IMR-90 (cell line): Measurements from ENCODE around the gene SH3BP2. TPM values are rescaled to one million over a fixed set of nuclear protein-coding genes. Genes with fewer than 3 reads are reported as not detected.

ENCODE experiments used
- ATAC-seq: fragments of 200-7000 bp; cut with Tn5 transposase; 2 replicates; pipeline ENCODE4 v1.9.1; 2020; ENCODE audit warnings: low read depth, mild to moderate bottlenecking, moderate library complexity
- BruUV-seq: library from RNA; stranded (reverse); fragments of 400-500 nt; replicated peaks from 2 replicates; lab custom pipeline; 2021; lab: Mats Ljungman, UMichigan
- CTCF ChIA-PET: fragments of 300-600 bp; formaldehyde crosslinking; extraction: SDS; loops from one replicate; lab custom pipeline; 2021; ENCODE audit warnings: antibody characterized with exemption; lab: Yijun Ruan, JAX
- POLR2A ChIA-PET: fragments of 300-600 bp; sonication (Branson Sonifier 250); formaldehyde crosslinking; loops from one replicate; lab custom pipeline; 2022; ENCODE audit warnings: antibody characterized with exemption; ENCODE audit not compliant: unreplicated experiment; lab: Charles Lee
- DNase-seq: peaks from one replicate; pipeline ENCODE4 v3.0.0; 2013
- H2AFZ ChIP-seq: replicated peaks from 2 replicates; pipeline ENCODE3; 2013; ENCODE audit warnings: low read length, mild to moderate bottlenecking; ENCODE audit not compliant: poor library complexity
- H2AK5ac ChIP-seq: 2 replicates; pipeline ENCODE4 v1.6.1; 2013; ENCODE audit warnings: low read depth, low read length, inconsistent platforms
- H2AK9ac ChIP-seq: replicated peaks from 2 replicates; pipeline ENCODE3; 2013; ENCODE audit warnings: mild to moderate bottlenecking, low read depth, low read length, moderate library complexity; ENCODE audit not compliant: poor library complexity
- H2BK120ac ChIP-seq: 2 replicates; pipeline ENCODE4 v1.6.1; 2013; ENCODE audit warnings: low read depth, low read length, inconsistent platforms
- H2BK15ac ChIP-seq: 3 replicates; pipeline ENCODE4 v1.6.1; 2013; ENCODE audit warnings: low read depth, low read length, inconsistent platforms
- H2BK20ac ChIP-seq: 2 replicates; pipeline ENCODE4 v1.6.1; 2013; ENCODE audit warnings: low read depth, mild to moderate bottlenecking, inconsistent platforms, low read length, moderate library complexity
- H2BK5ac ChIP-seq: 2 replicates; pipeline ENCODE4 v1.6.1; 2013; ENCODE audit warnings: mild to moderate bottlenecking, low read depth, low read length, inconsistent platforms; ENCODE audit not compliant: poor library complexity, severe bottlenecking
- H3K14ac ChIP-seq: replicated peaks from 2 replicates; pipeline ENCODE4 v1.6.1; 2013; ENCODE audit warnings: low read depth, low read length, inconsistent platforms
- H3K18ac ChIP-seq: 2 replicates; pipeline ENCODE4 v1.6.1; 2013; ENCODE audit warnings: low read depth, low read length, control low read depth
- H3K23ac ChIP-seq: 2 replicates; pipeline ENCODE4 v1.6.1; 2013; ENCODE audit warnings: low read depth, low read length, inconsistent platforms
- H3K27ac ChIP-seq: 2 replicates; pipeline ENCODE4 v1.5.1; 2013; ENCODE audit warnings: mild to moderate bottlenecking, control low read depth, low read length; ENCODE audit not compliant: insufficient read depth
- H3K27me3 ChIP-seq: 2 replicates; pipeline ENCODE4 v1.6.1; 2013; ENCODE audit warnings: low read length; ENCODE audit not compliant: control insufficient read depth, insufficient read depth
- H3K36me3 ChIP-seq: 2 replicates; pipeline ENCODE4 v1.6.1; 2013; ENCODE audit warnings: low read length, mixed read lengths; ENCODE audit not compliant: control insufficient read depth, insufficient read depth
- H3K4ac ChIP-seq: 2 replicates; pipeline ENCODE4 v1.6.1; 2013; ENCODE audit warnings: low read depth, low read length, inconsistent platforms
- H3K4me1 ChIP-seq: 2 replicates; pipeline ENCODE4 v1.6.1; 2013; ENCODE audit warnings: low read length, mixed read lengths; ENCODE audit not compliant: control insufficient read depth, insufficient read depth
- H3K4me2 ChIP-seq: 2 replicates; pipeline ENCODE4 v1.6.1; 2013; ENCODE audit warnings: low read depth, mild to moderate bottlenecking, control low read depth, low read length, moderate library complexity
- H3K4me3 ChIP-seq: 2 replicates; pipeline ENCODE4 v1.5.1; 2013; ENCODE audit warnings: low read depth, mild to moderate bottlenecking, control low read depth, low read length, moderate library complexity; ENCODE audit not compliant: insufficient read depth
- H3K56ac ChIP-seq: 2 replicates; pipeline ENCODE4 v1.6.1; 2013; ENCODE audit warnings: low read length, inconsistent platforms; ENCODE audit not compliant: insufficient read depth; ENCODE audit errors: extremely low read depth
- H3K79me1 ChIP-seq, 2 experiments: 2 replicates each; pipeline ENCODE4 v1.6.1; 2013; ENCODE audit warnings: low read length in 2 of 2, inconsistent platforms in 1 of 2, low read depth in 1 of 2
- H3K9ac ChIP-seq: 2 replicates; pipeline ENCODE4 v1.6.1; 2013; ENCODE audit warnings: low read depth, low read length, control low read depth
- H3K9me1 ChIP-seq: 2 replicates; pipeline ENCODE4 v1.6.1; 2013; ENCODE audit warnings: low read length, inconsistent platforms; ENCODE audit not compliant: insufficient read depth
- H3K9me3 ChIP-seq: 2 replicates; pipeline ENCODE4 v1.6.1; 2013; ENCODE audit warnings: low read length; ENCODE audit not compliant: control insufficient read depth, insufficient read depth
- H4K20me1 ChIP-seq: 2 replicates; pipeline ENCODE4 v1.6.1; 2013; ENCODE audit warnings: low read length, inconsistent platforms; ENCODE audit not compliant: insufficient read depth
- H4K5ac ChIP-seq: 2 replicates; pipeline ENCODE4 v1.6.1; 2013; ENCODE audit warnings: mild to moderate bottlenecking, low read depth, low read length, control low read depth
- H4K8ac ChIP-seq, 2 experiments: 2 replicates each; pipeline ENCODE4 v1.6.1; 2013; ENCODE audit warnings: low read depth in 2 of 2, low read length in 2 of 2, control low read depth in 1 of 2, inconsistent platforms in 1 of 2
- H4K91ac ChIP-seq: 2 replicates; pipeline ENCODE4 v1.6.1; 2013; ENCODE audit warnings: low read depth, low read length, inconsistent platforms; ENCODE audit not compliant: insufficient read depth
- CEBPB ChIP-seq: IDR thresholded peaks from 2 replicates; pipeline ENCODE4 v1.6.1; 2012; ENCODE audit warnings: low read depth, low read length, improper control_type of control experiment
- MAFK ChIP-seq: IDR thresholded peaks from 2 replicates; pipeline ENCODE4 v1.6.1; 2012; ENCODE audit warnings: low read depth, low read length, improper control_type of control experiment
- MXI1 ChIP-seq: IDR thresholded peaks from 2 replicates; pipeline ENCODE4 v1.6.1; 2012; ENCODE audit warnings: low read depth, mild to moderate bottlenecking, low read length, moderate library complexity, borderline replicate concordance
- POLR2A ChIP-seq: IDR thresholded peaks from 2 replicates; pipeline ENCODE4 v1.6.1; 2012; ENCODE audit warnings: mild to moderate bottlenecking, low read depth, low read length
- RAD21 ChIP-seq: IDR thresholded peaks from 2 replicates; pipeline ENCODE4 v1.6.1; 2012; ENCODE audit warnings: low read length, improper control_type of control experiment
- SMC3 ChIP-seq: fragments of 150-350 bp; IDR thresholded peaks from 2 replicates; pipeline ENCODE4 v1.6.1; 2016; ENCODE audit warnings: low read depth, mild to moderate bottlenecking, antibody characterized with exemption, low read length, moderate library complexity
- WGBS, 2 experiments: methylation state at CpG; one replicate each; pipeline versions ENCODE4 v1.1.5 to v1.1.7; 2013; ENCODE audit warnings: missing lambda C conversion rate in 2 of 2; ENCODE audit not compliant: insufficient read length in 1 of 2; ENCODE audit errors: extremely low coverage in 2 of 2; 5-methylcytosine and 5-hydroxymethylcytosine counted together
- dilution Hi-C: fragments of 300-500 bp; cut with HindIII; formaldehyde crosslinking; loops from one replicate; pipeline ENCODE4 v1.14.3; 2018; ENCODE audit warnings: low sequenced_read_pairs; ENCODE audit not compliant: unreplicated experiment
- in situ Hi-C: fragments of 300-500 bp; cut with MboI; formaldehyde crosslinking; loops from 3 replicates; pipeline ENCODE4 v1.14.3; 2019; ENCODE audit warnings: low sequenced_read_pairs, inconsistent platforms, mixed read lengths
- intact Hi-C: fragments of 100-400 bp; cut with micrococcal nuclease; formaldehyde crosslinking; loops from 2 replicates; pipeline ENCODE4 v1.10.0; 2022
- polyA plus RNA-seq, 3 experiments: library from polyadenylated mRNA; depleted of rRNA; stranded (reverse); fragments of >200 nt; gene quantifications; 2 replicates each; pipeline ENCODE4 v1.2.3, GENCODE V29; 2012; ENCODE audit warnings: low replicate concordance in 1 of 3
- total RNA-seq: library from RNA; depleted of rRNA; stranded (reverse); fragments of >200 nt; gene quantifications from 2 replicates; pipeline ENCODE4 v1.2.3, GENCODE V29; 2012
- TF ChIP-seq, protein P1 (sequence below): fragments of 150-350 bp; IDR thresholded peaks from 2 replicates; pipeline ENCODE4 v1.6.1; 2017; ENCODE audit warnings: mild to moderate bottlenecking, antibody characterized with exemption, low read length, low read depth
- TF ChIP-seq, protein P2 (sequence below): fragments of 150-350 bp; IDR thresholded peaks from 2 replicates; pipeline ENCODE4 v1.6.1; 2016; ENCODE audit warnings: low read depth, mild to moderate bottlenecking, low read length, moderate library complexity, borderline replicate concordance
- TF ChIP-seq, protein P3 (sequence below): conservative IDR thresholded peaks from 2 replicates; pipeline ENCODE4 v1.5.1; 2012; ENCODE audit warnings: mild to moderate bottlenecking, low read depth, low read length, improper control_type of control experiment

SH3BP2 gene
- total and polyA plus RNA-seq, 2 of the 4 experiments (the other 2 are of a cell fraction), result 9.0 to 37.2 TPM

DNA sequence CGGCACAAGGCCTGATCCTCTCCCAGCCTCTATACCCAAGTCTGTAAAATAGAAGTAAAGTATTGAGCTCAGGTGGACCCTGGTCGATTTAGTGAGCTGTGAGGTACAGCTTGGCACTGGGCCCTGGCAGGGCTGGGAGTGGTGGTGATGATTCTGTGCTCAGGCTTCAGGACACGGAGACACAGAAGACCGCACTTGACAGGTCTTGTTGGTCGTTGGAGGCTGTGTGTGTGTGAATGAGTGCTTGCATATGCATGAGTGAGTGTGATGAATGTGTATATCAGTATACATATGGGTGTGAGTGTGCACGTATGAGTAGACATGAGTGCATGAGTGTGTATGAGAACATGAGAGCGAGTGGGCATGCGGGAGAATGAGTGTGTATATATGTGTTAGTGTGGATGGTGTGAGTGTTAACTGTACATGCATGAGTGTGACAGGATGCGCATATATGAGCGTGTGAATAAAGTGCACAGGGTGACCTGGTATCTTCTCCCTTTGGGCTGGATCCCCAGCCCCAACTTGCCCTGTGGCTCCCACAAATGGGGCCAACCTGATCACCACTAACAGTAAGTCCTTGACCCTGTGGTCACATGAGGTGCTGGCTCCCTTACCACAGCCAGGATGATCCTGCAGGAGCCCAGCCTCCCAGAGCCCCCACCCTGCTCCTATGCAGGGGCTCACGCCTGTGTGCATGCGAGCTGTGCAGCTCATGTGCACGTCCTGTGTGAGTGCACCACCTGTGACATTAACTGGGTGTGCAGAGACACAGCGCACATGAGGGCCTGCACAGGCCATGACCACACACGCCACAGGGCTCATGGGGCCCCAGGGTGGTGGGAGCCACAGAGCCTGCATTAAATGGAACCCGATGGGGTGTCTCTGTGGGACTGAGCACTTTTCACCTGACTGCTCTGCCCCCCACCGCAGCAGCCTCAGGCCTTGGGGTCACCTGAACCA is 20.8 kb downstream of the SH3BP2 start (continued):
- TF ChIP-seq, protein P1, sequence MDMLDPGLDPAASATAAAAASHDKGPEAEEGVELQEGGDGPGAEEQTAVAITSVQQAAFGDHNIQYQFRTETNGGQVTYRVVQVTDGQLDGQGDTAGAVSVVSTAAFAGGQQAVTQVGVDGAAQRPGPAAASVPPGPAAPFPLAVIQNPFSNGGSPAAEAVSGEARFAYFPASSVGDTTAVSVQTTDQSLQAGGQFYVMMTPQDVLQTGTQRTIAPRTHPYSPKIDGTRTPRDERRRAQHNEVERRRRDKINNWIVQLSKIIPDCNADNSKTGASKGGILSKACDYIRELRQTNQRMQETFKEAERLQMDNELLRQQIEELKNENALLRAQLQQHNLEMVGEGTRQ, result no peak

DNA sequence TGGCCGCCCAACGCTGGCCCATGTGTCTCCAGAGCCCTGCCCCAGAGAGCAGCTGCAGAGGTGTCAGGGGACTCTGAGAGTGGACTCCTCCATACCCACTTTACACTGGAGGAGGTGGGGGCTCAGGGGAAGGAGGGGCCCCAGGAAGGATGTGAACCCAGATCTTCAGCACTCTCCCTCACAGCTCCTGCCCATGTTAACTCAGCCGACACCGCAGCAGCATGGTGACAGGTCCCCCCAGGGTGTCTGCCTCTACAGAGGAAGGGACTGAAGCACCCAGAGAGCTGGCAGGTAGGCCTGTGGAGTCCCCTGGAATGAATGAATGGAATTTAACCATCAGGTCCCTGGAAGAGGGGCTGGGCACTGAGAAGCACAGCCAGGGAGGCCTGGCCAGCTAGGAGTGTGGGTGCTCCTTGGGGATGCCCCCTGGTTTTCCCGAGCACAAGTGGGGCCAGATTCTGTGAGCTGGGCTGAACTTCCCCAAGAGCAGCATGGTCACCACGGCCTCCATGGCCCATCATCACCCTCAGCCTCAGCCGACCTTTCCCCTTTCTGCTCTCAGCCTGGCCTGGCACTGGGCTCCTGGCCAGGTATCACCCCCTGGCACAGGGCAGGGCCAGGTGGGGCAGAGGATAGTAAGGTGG is 21.9 kb downstream of the SH3BP2 start:
- no peak overlapping the region for H2BK120ac ChIP-seq
- no peak overlapping the region for H2AK9ac ChIP-seq
- no peak overlapping the region for H3K18ac ChIP-seq
- H3K4me1 ChIP-seq, result peaks cover 28% of the 10 kb centered on the region
- in situ Hi-C loops, result no loop called here
- H4K5ac ChIP-seq, result no peak overlapping the region
- intact Hi-C loops, result no loop called here
- dilution Hi-C loops, result no loop called here
- no peaks in the 10 kb centered on the region for H3K9me3 ChIP-seq
- H4K8ac ChIP-seq, result no peak overlapping the region
- ATAC-seq (no peak), DNase-seq (no peak)
- H3K4me3 ChIP-seq, result no peak overlapping the region
- no peak overlapping the region for H2BK20ac ChIP-seq
- no peak overlapping the region for H2AFZ ChIP-seq
- no peak overlapping the region for H2BK5ac ChIP-seq
- no peak overlapping the region for H3K14ac ChIP-seq
- no peak overlapping the region for H3K56ac ChIP-seq
- H3K4me2 ChIP-seq, result no peak overlapping the region
- no peaks in the 10 kb centered on the region; the same call in 1 of the 2 replicates for H3K36me3 ChIP-seq
- WGBS, 2 experiments, result no CpG with 5 or more reads among the region's 7 CpGs
- H2AK5ac ChIP-seq, result no peak overlapping the region
- peak overlapping the region; percentile 16; the same call in 1 of the 2 replicates for H3K23ac ChIP-seq
- H3K27ac ChIP-seq, result no peak overlapping the region
- TF ChIP-seq RAD21 (no peak), MAFK (no peak), CEBPB (no peak), SMC3 (no peak), MXI1 (no peak), POLR2A (no peak)
- TF ChIP-seq, protein P2, sequence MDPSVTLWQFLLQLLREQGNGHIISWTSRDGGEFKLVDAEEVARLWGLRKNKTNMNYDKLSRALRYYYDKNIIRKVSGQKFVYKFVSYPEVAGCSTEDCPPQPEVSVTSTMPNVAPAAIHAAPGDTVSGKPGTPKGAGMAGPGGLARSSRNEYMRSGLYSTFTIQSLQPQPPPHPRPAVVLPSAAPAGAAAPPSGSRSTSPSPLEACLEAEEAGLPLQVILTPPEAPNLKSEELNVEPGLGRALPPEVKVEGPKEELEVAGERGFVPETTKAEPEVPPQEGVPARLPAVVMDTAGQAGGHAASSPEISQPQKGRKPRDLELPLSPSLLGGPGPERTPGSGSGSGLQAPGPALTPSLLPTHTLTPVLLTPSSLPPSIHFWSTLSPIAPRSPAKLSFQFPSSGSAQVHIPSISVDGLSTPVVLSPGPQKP, result no peak
- TF ChIP-seq, protein P3, sequence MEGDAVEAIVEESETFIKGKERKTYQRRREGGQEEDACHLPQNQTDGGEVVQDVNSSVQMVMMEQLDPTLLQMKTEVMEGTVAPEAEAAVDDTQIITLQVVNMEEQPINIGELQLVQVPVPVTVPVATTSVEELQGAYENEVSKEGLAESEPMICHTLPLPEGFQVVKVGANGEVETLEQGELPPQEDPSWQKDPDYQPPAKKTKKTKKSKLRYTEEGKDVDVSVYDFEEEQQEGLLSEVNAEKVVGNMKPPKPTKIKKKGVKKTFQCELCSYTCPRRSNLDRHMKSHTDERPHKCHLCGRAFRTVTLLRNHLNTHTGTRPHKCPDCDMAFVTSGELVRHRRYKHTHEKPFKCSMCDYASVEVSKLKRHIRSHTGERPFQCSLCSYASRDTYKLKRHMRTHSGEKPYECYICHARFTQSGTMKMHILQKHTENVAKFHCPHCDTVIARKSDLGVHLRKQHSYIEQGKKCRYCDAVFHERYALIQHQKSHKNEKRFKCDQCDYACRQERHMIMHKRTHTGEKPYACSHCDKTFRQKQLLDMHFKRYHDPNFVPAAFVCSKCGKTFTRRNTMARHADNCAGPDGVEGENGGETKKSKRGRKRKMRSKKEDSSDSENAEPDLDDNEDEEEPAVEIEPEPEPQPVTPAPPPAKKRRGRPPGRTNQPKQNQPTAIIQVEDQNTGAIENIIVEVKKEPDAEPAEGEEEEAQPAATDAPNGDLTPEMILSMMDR, result no peak
- 0 out of 2 replicates have a peak, but pooled peaks cover 7% of the 10 kb centered on the region for H4K20me1 ChIP-seq
- CTCF ChIA-PET, result no interaction called here
- H3K4ac ChIP-seq, result no peak overlapping the region
- H3K79me1 ChIP-seq, result peaks cover 22 to 74% of the 10 kb centered on the region in 2 experiments
- no peaks in the 10 kb centered on the region for H3K27me3 ChIP-seq
- peaks cover 21% of the 10 kb centered on the region for H3K9me1 ChIP-seq
- no peak overlapping the region for H4K91ac ChIP-seq
- no TSS peak for BruUV-seq
- no peak overlapping the region for H3K9ac ChIP-seq
- H2BK15ac ChIP-seq, result no peak overlapping the region
- POLR2A ChIA-PET, result no interaction called here
